HEK293 (cell line): ENCODE data around the gene FOXO6.
A peak's percentile ranks its signal among the peaks of the same experiment; 100 is the strongest.

Experiments used
- CTCF ChIA-PET: fragments of 350-600 bp; formaldehyde crosslinking; extraction: SDS; loops from one replicate; lab custom pipeline; 2021; ENCODE audit warnings: antibody characterized with exemption; lab: Yijun Ruan, JAX
- POLR2A ChIA-PET: fragments of 300-600 bp; formaldehyde crosslinking; extraction: SDS; loops from one replicate; lab custom pipeline; 2020; ENCODE audit warnings: antibody characterized with exemption, inconsistent platforms; lab: Yijun Ruan, JAX
- H3K27ac ChIP-seq: fragments of 200-500 bp; sonication (Bioruptor generic); 2 replicates; pipeline ENCODE4 v1.5.1; 2014; ENCODE audit warnings: low read depth, low read length, control low read depth, inconsistent platforms; ENCODE audit errors: extremely low read depth
- H3K36me3 ChIP-seq, 2 experiments: fragments of 200-500 bp in 1 of 2; sonication (Bioruptor generic) in 1 of 2; 1 replicate in 1 of 2; 2 replicates in 1 of 2; pipeline ENCODE4 v1.5.1; 2014 to 2017; ENCODE audit warnings: inconsistent platforms in 2 of 2, low read length in 2 of 2; ENCODE audit not compliant: control insufficient read depth in 2 of 2, insufficient read depth in 1 of 2
- H3K4me1 ChIP-seq: fragments of 200-500 bp; sonication (Bioruptor generic); 2 replicates; pipeline ENCODE4 v1.5.1; 2014; ENCODE audit warnings: mild to moderate bottlenecking, low read length, inconsistent platforms; ENCODE audit not compliant: control insufficient read depth, insufficient read depth
- H3K4me3 ChIP-seq: 2 replicates; pipeline ENCODE4 v1.5.1; 2011; ENCODE audit warnings: low read depth, mild to moderate bottlenecking, control low read depth, low read length, moderate library complexity
- H3K9me3 ChIP-seq: fragments of 200-500 bp; sonication (Bioruptor generic); 2 replicates; pipeline ENCODE4 v1.5.1; 2014; ENCODE audit warnings: low read depth, low read length, inconsistent platforms; ENCODE audit not compliant: control insufficient read depth, insufficient read depth
- KLF10 ChIP-seq: fragments of 450-650 bp; IDR thresholded peaks from 2 replicates; pipeline ENCODE4 v1.5.1; 2018; ENCODE audit warnings: missing biosample characterization, mild to moderate bottlenecking, missing genetic modification characterization
- OVOL3 ChIP-seq: fragments of 450-650 bp; formaldehyde crosslinking; IDR thresholded peaks from 2 replicates; pipeline ENCODE4 v1.5.1; 2016; ENCODE audit warnings: missing biosample characterization, missing genetic modification characterization
- ZBTB21 ChIP-seq: fragments of 450-650 bp; formaldehyde crosslinking; IDR thresholded peaks from 2 replicates; pipeline ENCODE4 v1.5.1; 2017; ENCODE audit warnings: missing biosample characterization, missing genetic modification characterization
- ZFHX2 ChIP-seq: fragments of 450-650 bp; formaldehyde crosslinking; conservative IDR thresholded peaks from 2 replicates; pipeline ENCODE4 v1.5.1; 2016; ENCODE audit warnings: missing biosample characterization, missing genetic modification characterization
- ZNF266 ChIP-seq: fragments of 450-650 bp; formaldehyde crosslinking; IDR thresholded peaks from 2 replicates; pipeline ENCODE4 v1.5.1; 2016; ENCODE audit warnings: missing biosample characterization, missing genetic modification characterization, low read depth
- ZNF280C ChIP-seq: fragments of 450-650 bp; formaldehyde crosslinking; IDR thresholded peaks from 2 replicates; pipeline ENCODE4 v1.5.1; 2016; ENCODE audit warnings: missing biosample characterization, missing genetic modification characterization
- ZNF366 ChIP-seq: fragments of 450-650 bp; formaldehyde crosslinking; conservative IDR thresholded peaks from 2 replicates; pipeline ENCODE4 v1.5.1; 2016; ENCODE audit warnings: missing biosample characterization, missing genetic modification characterization
- ZNF555 ChIP-seq: fragments of 450-650 bp; formaldehyde crosslinking; conservative IDR thresholded peaks from 2 replicates; pipeline ENCODE4 v1.5.1; 2017; ENCODE audit warnings: missing biosample characterization, mild to moderate bottlenecking, missing genetic modification characterization, inconsistent platforms
- ZNF610 ChIP-seq: fragments of 450-650 bp; formaldehyde crosslinking; IDR thresholded peaks from 2 replicates; pipeline ENCODE4 v1.5.1; 2016; ENCODE audit warnings: missing biosample characterization, missing genetic modification characterization, borderline replicate concordance
- ZNF624 ChIP-seq: fragments of 450-650 bp; formaldehyde crosslinking; IDR thresholded peaks from 2 replicates; pipeline ENCODE4 v1.5.1; 2017; ENCODE audit warnings: missing biosample characterization, missing genetic modification characterization
- ZNF626 ChIP-seq: fragments of 450-650 bp; sonication (Bioruptor Pico); formaldehyde crosslinking; IDR thresholded peaks from 2 replicates; pipeline ENCODE4 v1.5.1; 2018; ENCODE audit warnings: missing biosample characterization, missing genetic modification characterization, inconsistent platforms
- ZNF704 ChIP-seq: fragments of 450-650 bp; formaldehyde crosslinking; IDR thresholded peaks from 2 replicates; pipeline ENCODE4 v1.5.1; 2016; ENCODE audit warnings: missing biosample characterization, missing genetic modification characterization
- ZNF707 ChIP-seq: fragments of 450-650 bp; formaldehyde crosslinking; IDR thresholded peaks from 2 replicates; pipeline ENCODE4 v1.5.1; 2016; ENCODE audit warnings: missing biosample characterization, missing genetic modification characterization
- ZNF76 ChIP-seq: fragments of 450-650 bp; formaldehyde crosslinking; IDR thresholded peaks from 2 replicates; pipeline ENCODE4; 2016; ENCODE audit warnings: low read depth, missing biosample characterization, missing genetic modification characterization, borderline replicate concordance
- ZXDB ChIP-seq: fragments of 450-650 bp; formaldehyde crosslinking; IDR thresholded peaks from 2 replicates; pipeline ENCODE4 v1.5.1; 2016; ENCODE audit warnings: missing biosample characterization, missing genetic modification characterization
- TF ChIP-seq, protein P1 (sequence below): fragments of 450-650 bp; formaldehyde crosslinking; IDR thresholded peaks from 2 replicates; pipeline ENCODE4 v1.5.1; 2016; ENCODE audit warnings: missing biosample characterization, missing genetic modification characterization
- TF ChIP-seq, protein P2 (sequence below): fragments of 450-650 bp; formaldehyde crosslinking; IDR thresholded peaks from 2 replicates; pipeline ENCODE4 v1.5.1; 2016; ENCODE audit warnings: missing biosample characterization, missing genetic modification characterization
- TF ChIP-seq, protein P3 (sequence below): fragments of 450-650 bp; formaldehyde crosslinking; IDR thresholded peaks from 2 replicates; pipeline ENCODE4 v1.5.1; 2017; ENCODE audit warnings: missing biosample characterization, missing genetic modification characterization

FOXO6 gene

DNA sequence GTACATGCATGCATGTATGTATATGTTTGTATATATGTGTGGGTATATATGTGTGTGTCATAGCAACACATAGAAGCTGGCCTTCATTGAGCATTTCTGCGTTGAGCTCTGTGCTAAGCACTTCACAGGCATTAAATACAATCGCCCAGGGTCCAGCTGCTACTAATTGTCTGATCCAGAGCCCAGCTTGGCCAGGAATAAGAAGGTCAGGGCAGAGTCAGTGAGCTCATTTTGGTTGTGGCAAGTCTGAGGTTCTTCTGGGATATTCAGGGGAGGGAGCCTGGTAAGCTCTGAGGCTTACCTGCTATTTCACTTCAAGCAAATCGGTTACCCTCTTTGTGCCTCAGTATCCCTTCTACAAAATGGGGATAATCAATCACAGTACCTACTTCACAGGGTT is 59.6 kb downstream of the FOXO6 start:
- Histone ChIP-seq H3K36me3 (no peaks in the 10 kb centered on the region), H3K27ac (no peak overlapping the region), H3K4me1 (no peaks in the 10 kb centered on the region), H3K4me3 (no peak overlapping the region), H3K9me3 (no peaks in the 10 kb centered on the region)
- ChIA-PET CTCF (interaction anchor here (0.8 to 7.8 kb wide), 8 partner anchors 12 to 159 kb away, joined by 3 to 77 read pairs (median 6); partner anchors contain the start of gene FOXO6), POLR2A (no interaction called here)
- no peak for TF ChIP-seq ZNF626 (tag by site-specific recombination)
- TF ChIP-seq ZNF555, result no peak
- TF ChIP-seq ZNF704, result no peak
- TF ChIP-seq ZNF76 (tag by site-specific recombination), result no peak
- TF ChIP-seq, protein P1, sequence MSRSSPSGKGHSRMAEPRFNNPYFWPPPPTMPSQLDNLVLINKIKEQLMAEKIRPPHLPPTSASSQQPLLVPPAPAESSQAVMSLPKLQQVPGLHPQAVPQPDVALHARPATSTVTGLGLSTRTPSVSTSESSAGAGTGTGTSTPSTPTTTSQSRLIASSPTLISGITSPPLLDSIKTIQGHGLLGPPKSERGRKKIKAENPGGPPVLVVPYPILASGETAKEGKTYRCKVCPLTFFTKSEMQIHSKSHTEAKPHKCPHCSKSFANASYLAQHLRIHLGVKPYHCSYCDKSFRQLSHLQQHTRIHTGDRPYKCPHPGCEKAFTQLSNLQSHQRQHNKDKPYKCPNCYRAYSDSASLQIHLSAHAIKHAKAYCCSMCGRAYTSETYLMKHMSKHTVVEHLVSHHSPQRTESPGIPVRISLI (tag by site-specific recombination), result no peak
- no peak for TF ChIP-seq ZNF624 (tag by site-specific recombination)
- TF ChIP-seq ZXDB (tag by site-specific recombination), result no peak
- no peak for TF ChIP-seq KLF10
- TF ChIP-seq ZNF610 (tag by site-specific recombination), result no peak
- TF ChIP-seq, protein P2, sequence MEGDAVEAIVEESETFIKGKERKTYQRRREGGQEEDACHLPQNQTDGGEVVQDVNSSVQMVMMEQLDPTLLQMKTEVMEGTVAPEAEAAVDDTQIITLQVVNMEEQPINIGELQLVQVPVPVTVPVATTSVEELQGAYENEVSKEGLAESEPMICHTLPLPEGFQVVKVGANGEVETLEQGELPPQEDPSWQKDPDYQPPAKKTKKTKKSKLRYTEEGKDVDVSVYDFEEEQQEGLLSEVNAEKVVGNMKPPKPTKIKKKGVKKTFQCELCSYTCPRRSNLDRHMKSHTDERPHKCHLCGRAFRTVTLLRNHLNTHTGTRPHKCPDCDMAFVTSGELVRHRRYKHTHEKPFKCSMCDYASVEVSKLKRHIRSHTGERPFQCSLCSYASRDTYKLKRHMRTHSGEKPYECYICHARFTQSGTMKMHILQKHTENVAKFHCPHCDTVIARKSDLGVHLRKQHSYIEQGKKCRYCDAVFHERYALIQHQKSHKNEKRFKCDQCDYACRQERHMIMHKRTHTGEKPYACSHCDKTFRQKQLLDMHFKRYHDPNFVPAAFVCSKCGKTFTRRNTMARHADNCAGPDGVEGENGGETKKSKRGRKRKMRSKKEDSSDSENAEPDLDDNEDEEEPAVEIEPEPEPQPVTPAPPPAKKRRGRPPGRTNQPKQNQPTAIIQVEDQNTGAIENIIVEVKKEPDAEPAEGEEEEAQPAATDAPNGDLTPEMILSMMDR, result no peak
- TF ChIP-seq, protein P3, sequence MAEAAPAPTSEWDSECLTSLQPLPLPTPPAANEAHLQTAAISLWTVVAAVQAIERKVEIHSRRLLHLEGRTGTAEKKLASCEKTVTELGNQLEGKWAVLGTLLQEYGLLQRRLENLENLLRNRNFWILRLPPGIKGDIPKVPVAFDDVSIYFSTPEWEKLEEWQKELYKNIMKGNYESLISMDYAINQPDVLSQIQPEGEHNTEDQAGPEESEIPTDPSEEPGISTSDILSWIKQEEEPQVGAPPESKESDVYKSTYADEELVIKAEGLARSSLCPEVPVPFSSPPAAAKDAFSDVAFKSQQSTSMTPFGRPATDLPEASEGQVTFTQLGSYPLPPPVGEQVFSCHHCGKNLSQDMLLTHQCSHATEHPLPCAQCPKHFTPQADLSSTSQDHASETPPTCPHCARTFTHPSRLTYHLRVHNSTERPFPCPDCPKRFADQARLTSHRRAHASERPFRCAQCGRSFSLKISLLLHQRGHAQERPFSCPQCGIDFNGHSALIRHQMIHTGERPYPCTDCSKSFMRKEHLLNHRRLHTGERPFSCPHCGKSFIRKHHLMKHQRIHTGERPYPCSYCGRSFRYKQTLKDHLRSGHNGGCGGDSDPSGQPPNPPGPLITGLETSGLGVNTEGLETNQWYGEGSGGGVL, result no peak
- TF ChIP-seq ZNF266 (tag by site-specific recombination), result no peak
- TF ChIP-seq ZNF280C (tag by site-specific recombination), result no peak
- no peak for TF ChIP-seq ZBTB21 (tag by site-specific recombination)
- TF ChIP-seq ZNF707 (tag by site-specific recombination), result no peak
- no peak for TF ChIP-seq OVOL3 (tag by site-specific recombination)

GRCh38 chr1:41422306-41422705 is 61.1 kb downstream of the FOXO6 start:
- no peak overlapping the region for H3K27ac ChIP-seq
- H3K36me3 ChIP-seq, result no peaks in the 10 kb centered on the region
- no peaks in the 10 kb centered on the region for H3K4me1 ChIP-seq
- TF ChIP-seq ZFHX2 (tag by site-specific recombination) (0 out of 2 replicates have a peak, but pooled peaks have one; percentile 31), ZNF366 (tag by site-specific recombination) (no peak)
- no peak overlapping the region for H3K4me3 ChIP-seq
- H3K9me3 ChIP-seq, result no peaks in the 10 kb centered on the region
- POLR2A ChIA-PET, result no interaction called here
- CTCF ChIA-PET, result no interaction called here
